HepG2 (cell line): Measurements from ENCODE around the gene ARHGAP45. TPM values are rescaled to one million over a fixed set of nuclear protein-coding genes. Genes with fewer than 3 reads are reported as not detected.

Source experiments
- FOXC1 ChIP-seq: sonication (generic); formaldehyde crosslinking; IDR thresholded peaks from 2 replicates; pipeline ENCODE4 v1.8.0; 2022; ENCODE audit warnings: mild to moderate bottlenecking, missing genetic modification reagents, borderline replicate concordance
- GATAD1 ChIP-seq: IDR thresholded peaks from 2 replicates; pipeline ENCODE4 v1.6.1; 2016; ENCODE audit warnings: missing genetic modification reagents, missing compliant biosample characterization
- HNRNPLL ChIP-seq: fragments of 200-400 bp; formaldehyde crosslinking; IDR thresholded peaks from 2 replicates; pipeline ENCODE4 v1.6.1; 2017; ENCODE audit warnings: mild to moderate bottlenecking, low read depth, low read length; ENCODE audit not compliant: poor library complexity, severe bottlenecking
- KAT8 ChIP-seq: IDR thresholded peaks from 2 replicates; pipeline ENCODE4 v1.6.1; 2016; ENCODE audit warnings: missing genetic modification reagents, missing compliant biosample characterization
- MEF2D ChIP-seq: sonication (generic); formaldehyde crosslinking; IDR thresholded peaks from 2 replicates; pipeline ENCODE4 v1.5.1; 2020; ENCODE audit warnings: mild to moderate bottlenecking, missing genetic modification reagents
- MYC ChIP-seq: sonication (generic); formaldehyde crosslinking; IDR thresholded peaks from 2 replicates; pipeline ENCODE4 v1.9.0; 2021; ENCODE audit warnings: missing genetic modification reagents, borderline replicate concordance
- RFXAP ChIP-seq: sonication (generic); formaldehyde crosslinking; IDR thresholded peaks from 2 replicates; pipeline ENCODE4 v1.4.0; 2020; ENCODE audit warnings: missing genetic modification reagents, borderline replicate concordance
- SPEN ChIP-seq: sonication (generic); formaldehyde crosslinking; IDR thresholded peaks from 2 replicates; pipeline ENCODE4 v1.5.1; 2020; ENCODE audit warnings: low read depth, mild to moderate bottlenecking, missing genetic modification reagents
- ZFY ChIP-seq: sonication (generic); formaldehyde crosslinking; IDR thresholded peaks from 2 replicates; pipeline ENCODE4 v1.4.0; 2020; ENCODE audit warnings: missing genetic modification reagents
- ZNF430 ChIP-seq: sonication (generic); formaldehyde crosslinking; IDR thresholded peaks from 2 replicates; pipeline ENCODE4 v1.9.0; 2021; ENCODE audit warnings: mild to moderate bottlenecking, missing genetic modification reagents
- ZNF547 ChIP-seq: sonication (generic); formaldehyde crosslinking; IDR thresholded peaks from 2 replicates; pipeline ENCODE4 v1.5.1; 2020; ENCODE audit warnings: mild to moderate bottlenecking, missing genetic modification reagents
- ZNF605 ChIP-seq: sonication (generic); formaldehyde crosslinking; IDR thresholded peaks from 2 replicates; pipeline ENCODE4 v1.8.0; 2022; ENCODE audit warnings: mild to moderate bottlenecking, missing genetic modification reagents
- ZNF652 ChIP-seq: IDR thresholded peaks from 2 replicates; pipeline ENCODE4 v1.6.1; 2016; ENCODE audit warnings: low read depth, borderline replicate concordance
- ZNF788 ChIP-seq: sonication (generic); formaldehyde crosslinking; IDR thresholded peaks from 2 replicates; pipeline ENCODE4 v1.5.0; 2020; ENCODE audit warnings: mild to moderate bottlenecking, missing genetic modification reagents, borderline replicate concordance
- ZNF878 ChIP-seq: sonication (generic); formaldehyde crosslinking; IDR thresholded peaks from 2 replicates; pipeline ENCODE4 v1.8.1; 2023; ENCODE audit warnings: mild to moderate bottlenecking, missing genetic modification reagents, moderate library complexity
- polyA plus RNA-seq, 8 experiments: library from polyadenylated mRNA; depleted of rRNA in 3 of 8; stranded (reverse) in 7 of 8; unstranded in 1 of 8; fragments of >200 nt; fragmentation: Illumina TruSeq in 4 of 8; extraction: Trizol in 4 of 8; gene quantifications; 2 replicates each; pipeline versions ENCODE4 v1.2.1 to v1.2.3, GENCODE V29; 2011 to 2016; ENCODE audit warnings: low read depth in 4 of 8, missing spikeins in 1 of 8, mixed read lengths in 1 of 8; ENCODE audit not compliant: insufficient read depth in 1 of 8
- total RNA-seq, 5 experiments: library from RNA; depleted of rRNA; stranded (reverse); fragments of >200 nt; fragmentation: Illumina TruSeq; extraction: Trizol; gene quantifications; 2 replicates each; pipeline ENCODE4 v1.2.3, GENCODE V29; 2016; ENCODE audit warnings: low read depth in 1 of 5
- TF ChIP-seq, protein P1 (sequence below): sonication (generic); formaldehyde crosslinking; IDR thresholded peaks from 2 replicates; pipeline ENCODE4 v1.4.0; 2020; ENCODE audit warnings: missing genetic modification reagents
- TF ChIP-seq, protein P2 (sequence below): sonication (generic); formaldehyde crosslinking; IDR thresholded peaks from 2 replicates; pipeline ENCODE4; 2020; ENCODE audit warnings: missing genetic modification reagents, mild to moderate bottlenecking, borderline replicate concordance
- TF ChIP-seq, protein P3 (sequence below): sonication (generic); formaldehyde crosslinking; IDR thresholded peaks from 2 replicates; pipeline ENCODE4 v1.8.0; 2022; ENCODE audit warnings: missing genetic modification reagents, mild to moderate bottlenecking, borderline replicate concordance
- TF ChIP-seq, protein P4 (sequence below): IDR thresholded peaks from 2 replicates; pipeline ENCODE4 v1.6.1; 2016; ENCODE audit warnings: mild to moderate bottlenecking, missing biosample characterization, missing genetic modification reagents
- TF ChIP-seq, protein P5 (sequence below): sonication (generic); formaldehyde crosslinking; conservative IDR thresholded peaks from 2 replicates; pipeline ENCODE4 v1.4.0; 2020; ENCODE audit warnings: missing genetic modification reagents

The ARHGAP45 gene
- total and polyA plus RNA-seq, 2 of the 13 experiments (the other 11 are each of a cell fraction or from before 2014, with no cell fraction given) = 0.84 to 32.0 TPM

DNA sequence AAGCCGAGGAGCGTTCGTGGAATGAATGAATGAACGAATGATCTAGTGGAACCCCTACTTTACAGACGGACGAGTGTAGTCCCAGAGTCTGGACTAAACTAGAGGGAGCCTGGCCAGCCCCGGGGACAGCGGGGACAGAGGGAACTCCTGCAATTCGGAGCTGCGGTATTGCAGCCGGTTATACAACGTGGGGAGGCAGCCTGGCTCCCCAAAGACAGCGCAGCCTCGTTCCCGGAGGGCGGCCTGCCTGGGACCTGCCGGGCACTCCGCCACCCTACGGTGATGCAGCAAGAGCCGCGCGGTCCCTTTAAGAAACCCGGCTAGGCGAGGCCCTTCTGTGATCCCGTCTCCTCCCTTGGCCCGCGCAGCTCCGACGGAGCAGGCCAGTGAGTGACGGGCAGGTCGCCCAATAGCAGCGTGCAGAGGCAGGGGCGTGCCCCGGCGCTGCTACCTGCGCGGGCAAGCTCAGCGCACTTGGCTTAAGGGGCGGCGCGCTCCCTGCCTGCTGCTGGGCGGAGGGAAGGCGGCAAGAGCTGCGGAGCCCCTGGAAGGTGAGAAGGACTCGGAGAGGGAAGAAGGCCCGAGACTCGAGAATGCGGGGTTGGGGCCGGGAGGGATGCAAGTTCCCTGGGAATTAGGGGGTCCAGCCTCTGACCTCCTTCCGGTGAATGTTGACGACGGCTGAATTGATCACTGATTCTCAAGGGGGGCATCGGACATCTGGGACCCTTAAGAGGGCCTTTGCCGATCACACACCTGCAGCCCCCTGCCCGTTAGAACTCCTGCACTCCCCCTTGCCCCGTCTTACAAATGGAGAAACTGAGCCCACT lies 27.1 kb upstream of the ARHGAP45 start, which contains the start of gene ABCA7 (continued):
- TF ChIP-seq MEF2D (CRISPR knock-in tag) (peak; percentile 59; the same call in 1 of the 2 replicates), KAT8 (CRISPR knock-in tag) (peak; percentile 51), GATAD1 (CRISPR knock-in tag) (peak; percentile 67), ZNF605 (CRISPR knock-in tag) (peak; percentile 36; the same call in 1 of the 2 replicates), ZNF788 (CRISPR knock-in tag) (peak; percentile 31; the same call in 1 of the 2 replicates), RFXAP (CRISPR knock-in tag) (no peak), FOXC1 (CRISPR knock-in tag) (0 out of 2 replicates have a peak, but pooled peaks have one; percentile 70), HNRNPLL (peak; percentile 97), ZNF652 (CRISPR knock-in tag) (peak; percentile 55; the same call in 1 of the 2 replicates), ZNF430 (CRISPR knock-in tag) (0 out of 2 replicates have a peak, but pooled peaks have one; percentile 76), ZFY (peak; percentile 63), ZNF547 (peak; percentile 53; the same call in 1 of the 2 replicates), MYC (peak; percentile 16; the same call in 1 of the 2 replicates), SPEN (peak; percentile 67), ZNF878 (no peak)
- TF ChIP-seq, protein P1, sequence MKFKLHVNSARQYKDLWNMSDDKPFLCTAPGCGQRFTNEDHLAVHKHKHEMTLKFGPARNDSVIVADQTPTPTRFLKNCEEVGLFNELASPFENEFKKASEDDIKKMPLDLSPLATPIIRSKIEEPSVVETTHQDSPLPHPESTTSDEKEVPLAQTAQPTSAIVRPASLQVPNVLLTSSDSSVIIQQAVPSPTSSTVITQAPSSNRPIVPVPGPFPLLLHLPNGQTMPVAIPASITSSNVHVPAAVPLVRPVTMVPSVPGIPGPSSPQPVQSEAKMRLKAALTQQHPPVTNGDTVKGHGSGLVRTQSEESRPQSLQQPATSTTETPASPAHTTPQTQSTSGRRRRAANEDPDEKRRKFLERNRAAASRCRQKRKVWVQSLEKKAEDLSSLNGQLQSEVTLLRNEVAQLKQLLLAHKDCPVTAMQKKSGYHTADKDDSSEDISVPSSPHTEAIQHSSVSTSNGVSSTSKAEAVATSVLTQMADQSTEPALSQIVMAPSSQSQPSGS = 0 out of 2 replicates have a peak, but pooled peaks have one; percentile 42
- TF ChIP-seq, protein P2, sequence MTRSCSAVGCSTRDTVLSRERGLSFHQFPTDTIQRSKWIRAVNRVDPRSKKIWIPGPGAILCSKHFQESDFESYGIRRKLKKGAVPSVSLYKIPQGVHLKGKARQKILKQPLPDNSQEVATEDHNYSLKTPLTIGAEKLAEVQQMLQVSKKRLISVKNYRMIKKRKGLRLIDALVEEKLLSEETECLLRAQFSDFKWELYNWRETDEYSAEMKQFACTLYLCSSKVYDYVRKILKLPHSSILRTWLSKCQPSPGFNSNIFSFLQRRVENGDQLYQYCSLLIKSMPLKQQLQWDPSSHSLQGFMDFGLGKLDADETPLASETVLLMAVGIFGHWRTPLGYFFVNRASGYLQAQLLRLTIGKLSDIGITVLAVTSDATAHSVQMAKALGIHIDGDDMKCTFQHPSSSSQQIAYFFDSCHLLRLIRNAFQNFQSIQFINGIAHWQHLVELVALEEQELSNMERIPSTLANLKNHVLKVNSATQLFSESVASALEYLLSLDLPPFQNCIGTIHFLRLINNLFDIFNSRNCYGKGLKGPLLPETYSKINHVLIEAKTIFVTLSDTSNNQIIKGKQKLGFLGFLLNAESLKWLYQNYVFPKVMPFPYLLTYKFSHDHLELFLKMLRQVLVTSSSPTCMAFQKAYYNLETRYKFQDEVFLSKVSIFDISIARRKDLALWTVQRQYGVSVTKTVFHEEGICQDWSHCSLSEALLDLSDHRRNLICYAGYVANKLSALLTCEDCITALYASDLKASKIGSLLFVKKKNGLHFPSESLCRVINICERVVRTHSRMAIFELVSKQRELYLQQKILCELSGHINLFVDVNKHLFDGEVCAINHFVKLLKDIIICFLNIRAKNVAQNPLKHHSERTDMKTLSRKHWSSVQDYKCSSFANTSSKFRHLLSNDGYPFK = peak; percentile 65; the same call in 1 of the 2 replicates
- TF ChIP-seq, protein P3, sequence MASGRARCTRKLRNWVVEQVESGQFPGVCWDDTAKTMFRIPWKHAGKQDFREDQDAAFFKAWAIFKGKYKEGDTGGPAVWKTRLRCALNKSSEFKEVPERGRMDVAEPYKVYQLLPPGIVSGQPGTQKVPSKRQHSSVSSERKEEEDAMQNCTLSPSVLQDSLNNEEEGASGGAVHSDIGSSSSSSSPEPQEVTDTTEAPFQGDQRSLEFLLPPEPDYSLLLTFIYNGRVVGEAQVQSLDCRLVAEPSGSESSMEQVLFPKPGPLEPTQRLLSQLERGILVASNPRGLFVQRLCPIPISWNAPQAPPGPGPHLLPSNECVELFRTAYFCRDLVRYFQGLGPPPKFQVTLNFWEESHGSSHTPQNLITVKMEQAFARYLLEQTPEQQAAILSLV = peak; percentile 26; the same call in 1 of the 2 replicates
- TF ChIP-seq, protein P4, sequence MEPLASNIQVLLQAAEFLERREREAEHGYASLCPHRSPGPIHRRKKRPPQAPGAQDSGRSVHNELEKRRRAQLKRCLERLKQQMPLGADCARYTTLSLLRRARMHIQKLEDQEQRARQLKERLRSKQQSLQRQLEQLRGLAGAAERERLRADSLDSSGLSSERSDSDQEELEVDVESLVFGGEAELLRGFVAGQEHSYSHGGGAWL (CRISPR knock-in tag) = peak; percentile 23; the same call in 1 of the 2 replicates
- TF ChIP-seq, protein P5, sequence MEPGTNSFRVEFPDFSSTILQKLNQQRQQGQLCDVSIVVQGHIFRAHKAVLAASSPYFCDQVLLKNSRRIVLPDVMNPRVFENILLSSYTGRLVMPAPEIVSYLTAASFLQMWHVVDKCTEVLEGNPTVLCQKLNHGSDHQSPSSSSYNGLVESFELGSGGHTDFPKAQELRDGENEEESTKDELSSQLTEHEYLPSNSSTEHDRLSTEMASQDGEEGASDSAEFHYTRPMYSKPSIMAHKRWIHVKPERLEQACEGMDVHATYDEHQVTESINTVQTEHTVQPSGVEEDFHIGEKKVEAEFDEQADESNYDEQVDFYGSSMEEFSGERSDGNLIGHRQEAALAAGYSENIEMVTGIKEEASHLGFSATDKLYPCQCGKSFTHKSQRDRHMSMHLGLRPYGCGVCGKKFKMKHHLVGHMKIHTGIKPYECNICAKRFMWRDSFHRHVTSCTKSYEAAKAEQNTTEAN (CRISPR knock-in tag) = no peak
